HepG2 (cell line): ENCODE measurements around the gene SEMA4A. TPM values are rescaled to one million over a fixed set of nuclear protein-coding genes. Genes with fewer than 3 reads are reported as not detected.

Experiments used
- ATF7 ChIP-seq, 2 experiments: fragments of 450-650 bp in 1 of 2; sonication (generic) in 1 of 2; formaldehyde crosslinking in 1 of 2; IDR thresholded peaks; 2 replicates each; pipeline versions ENCODE4 v1.4.0 to v1.6.1; 2016 to 2020; ENCODE audit warnings: antibody characterized with exemption in 1 of 2, mild to moderate bottlenecking in 1 of 2, missing genetic modification reagents in 1 of 2
- BATF2 ChIP-seq: sonication (generic); formaldehyde crosslinking; IDR thresholded peaks from 2 replicates; pipeline ENCODE4 v1.8.0; 2022; ENCODE audit warnings: mild to moderate bottlenecking, missing genetic modification reagents, moderate library complexity
- CC2D1A ChIP-seq: sonication (generic); formaldehyde crosslinking; IDR thresholded peaks from 2 replicates; pipeline ENCODE4 v1.8.1; 2023; ENCODE audit warnings: mild to moderate bottlenecking, missing genetic modification reagents
- ELF4 ChIP-seq: sonication (generic); formaldehyde crosslinking; IDR thresholded peaks from 2 replicates; pipeline ENCODE4 v1.5.0; 2020; ENCODE audit warnings: missing genetic modification reagents, mild to moderate bottlenecking, moderate library complexity, borderline replicate concordance
- FOSL1 ChIP-seq: sonication (generic); formaldehyde crosslinking; IDR thresholded peaks from 2 replicates; pipeline ENCODE4 v1.9.0; 2021; ENCODE audit warnings: missing genetic modification reagents, borderline replicate concordance
- GRHL1 ChIP-seq: sonication (generic); formaldehyde crosslinking; conservative IDR thresholded peaks from 2 replicates; pipeline ENCODE4 v1.8.0; 2022; ENCODE audit warnings: missing genetic modification reagents
- KAT8 ChIP-seq: IDR thresholded peaks from 2 replicates; pipeline ENCODE4 v1.6.1; 2016; ENCODE audit warnings: missing genetic modification reagents, missing compliant biosample characterization
- NR2F2 ChIP-seq: IDR thresholded peaks from 2 replicates; pipeline ENCODE4 v1.6.1; 2012; ENCODE audit warnings: low read depth, inconsistent platforms, borderline replicate concordance
- NR2F6 ChIP-seq, 2 experiments: IDR thresholded peaks; 2 replicates each; pipeline ENCODE4 v1.6.1; 2016; ENCODE audit warnings: antibody characterized with exemption in 1 of 2, mild to moderate bottlenecking in 1 of 2
- POLR2A ChIP-seq, 2 experiments: IDR thresholded peaks; 2 replicates each; pipeline ENCODE4 v1.6.1; 2011; ENCODE audit warnings: low read depth in 2 of 2, low read length in 2 of 2, mild to moderate bottlenecking in 1 of 2, moderate library complexity in 1 of 2; ENCODE audit not compliant: insufficient read depth in 1 of 2
- SALL2 ChIP-seq: sonication (generic); formaldehyde crosslinking; IDR thresholded peaks from 2 replicates; pipeline ENCODE4 v1.8.1; 2023; ENCODE audit warnings: mild to moderate bottlenecking, missing genetic modification reagents, inconsistent platforms
- SKI ChIP-seq: fragments of 450-650 bp; IDR thresholded peaks from one replicate; pipeline ENCODE4 v1.6.1; 2018; ENCODE audit warnings: mild to moderate bottlenecking; ENCODE audit not compliant: partially characterized antibody
- SPEN ChIP-seq: sonication (generic); formaldehyde crosslinking; IDR thresholded peaks from 2 replicates; pipeline ENCODE4 v1.5.1; 2020; ENCODE audit warnings: low read depth, mild to moderate bottlenecking, missing genetic modification reagents
- TGIF2 ChIP-seq: IDR thresholded peaks from 2 replicates; pipeline ENCODE4 v1.6.1; 2016; ENCODE audit warnings: control low read depth, missing compliant biosample characterization
- YEATS2 ChIP-seq: sonication (generic); formaldehyde crosslinking; IDR thresholded peaks from 2 replicates; pipeline ENCODE4 v1.4.0; 2020; ENCODE audit warnings: missing genetic modification reagents, borderline replicate concordance
- ZEB1 ChIP-seq: IDR thresholded peaks from 2 replicates; pipeline ENCODE4 v1.6.1; 2012; ENCODE audit warnings: mild to moderate bottlenecking, low read depth, inconsistent platforms; ENCODE audit not compliant: insufficient replicate concordance
- ZNF260 ChIP-seq: sonication (generic); formaldehyde crosslinking; IDR thresholded peaks from 2 replicates; pipeline ENCODE4 v1.4.0; 2020; ENCODE audit warnings: missing genetic modification reagents, low read depth, mild to moderate bottlenecking, borderline replicate concordance
- ZNF713 ChIP-seq: sonication (generic); formaldehyde crosslinking; IDR thresholded peaks from 2 replicates; pipeline ENCODE4 v1.4.0; 2020; ENCODE audit warnings: mild to moderate bottlenecking, missing genetic modification reagents
- ZNF770 ChIP-seq: sonication (generic); formaldehyde crosslinking; IDR thresholded peaks from 2 replicates; pipeline ENCODE4 v1.5.0; 2020; ENCODE audit warnings: mild to moderate bottlenecking, missing genetic modification reagents
- polyA plus RNA-seq, 8 experiments: library from polyadenylated mRNA; depleted of rRNA in 3 of 8; stranded (reverse) in 7 of 8; unstranded in 1 of 8; fragments of >200 nt; fragmentation: Illumina TruSeq in 4 of 8; extraction: Trizol in 4 of 8; gene quantifications; 2 replicates each; pipeline versions ENCODE4 v1.2.1 to v1.2.3, GENCODE V29; 2011 to 2016; ENCODE audit warnings: low read depth in 4 of 8, missing spikeins in 1 of 8, mixed read lengths in 1 of 8; ENCODE audit not compliant: insufficient read depth in 1 of 8
- total RNA-seq, 5 experiments: library from RNA; depleted of rRNA; stranded (reverse); fragments of >200 nt; fragmentation: Illumina TruSeq; extraction: Trizol; gene quantifications; 2 replicates each; pipeline ENCODE4 v1.2.3, GENCODE V29; 2016; ENCODE audit warnings: low read depth in 1 of 5
- TF ChIP-seq, protein P1 (sequence below): IDR thresholded peaks from 2 replicates; pipeline ENCODE4 v1.6.1; 2018; ENCODE audit warnings: missing genetic modification reagents, mild to moderate bottlenecking, missing compliant biosample characterization
- TF ChIP-seq, protein P2 (sequence below): IDR thresholded peaks from 2 replicates; pipeline ENCODE4 v1.6.1; 2016; ENCODE audit warnings: missing genetic modification reagents, missing compliant biosample characterization

Gene SEMA4A
- total and polyA plus RNA-seq, 2 of the 13 experiments (the other 11 are each of a cell fraction or from before 2014, with no cell fraction given), result 0.09 to 0.20 TPM

GRCh38 chr1:156129687-156130577 is 23.5 kb upstream of the SEMA4A start (continued):
- TF ChIP-seq SALL2 (CRISPR knock-in tag), result peak; percentile 49; the same call in 1 of the 2 replicates
- TF ChIP-seq, protein P1, sequence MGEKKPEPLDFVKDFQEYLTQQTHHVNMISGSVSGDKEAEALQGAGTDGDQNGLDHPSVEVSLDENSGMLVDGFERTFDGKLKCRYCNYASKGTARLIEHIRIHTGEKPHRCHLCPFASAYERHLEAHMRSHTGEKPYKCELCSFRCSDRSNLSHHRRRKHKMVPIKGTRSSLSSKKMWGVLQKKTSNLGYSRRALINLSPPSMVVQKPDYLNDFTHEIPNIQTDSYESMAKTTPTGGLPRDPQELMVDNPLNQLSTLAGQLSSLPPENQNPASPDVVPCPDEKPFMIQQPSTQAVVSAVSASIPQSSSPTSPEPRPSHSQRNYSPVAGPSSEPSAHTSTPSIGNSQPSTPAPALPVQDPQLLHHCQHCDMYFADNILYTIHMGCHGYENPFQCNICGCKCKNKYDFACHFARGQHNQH, result no peak
- TF ChIP-seq ZNF260 (CRISPR knock-in tag), result no peak
- peak; percentile 81; the same call in 1 of the 2 replicates for TF ChIP-seq ELF4 (CRISPR knock-in tag)
- no peak for TF ChIP-seq BATF2 (CRISPR knock-in tag)
- peak; percentile 69; the same call in 1 of the 2 replicates for TF ChIP-seq KAT8 (CRISPR knock-in tag)
- TF ChIP-seq ZNF770 (CRISPR knock-in tag), result peak; percentile 66; the same call in 1 of the 2 replicates
- TF ChIP-seq SPEN (CRISPR knock-in tag), result peak; percentile 68; the same call in 1 of the 2 replicates
- peak; percentile 63; the same call in 1 of the 2 replicates for TF ChIP-seq YEATS2 (CRISPR knock-in tag)
- TF ChIP-seq POLR2A (IDR thresholded peaks at IDR 0.05; ENCODE audit: insufficient read depth in 1 of 2, low read depth in 2 of 2, low read length in 2 of 2), result peak in 1 of 2 experiments; percentile 75; a peak in 2 of 4 replicates
- peak; percentile 46 for TF ChIP-seq SKI
- peak; percentile 99 for TF ChIP-seq FOSL1
- TF ChIP-seq CC2D1A, result no peak
- no peak for TF ChIP-seq GRHL1
- TF ChIP-seq ATF7 (IDR thresholded peaks at IDR 0.05), result 0 out of 2 replicates have a peak, but pooled peaks have one; percentile 32
- TF ChIP-seq ATF7 (CRISPR knock-in tag; IDR thresholded peaks at IDR 0.05), result peak; percentile 94
- peak; percentile 76; the same call in 1 of the 2 replicates for TF ChIP-seq NR2F2
- peak; percentile 88 for TF ChIP-seq NR2F6 (IDR thresholded peaks at IDR 0.05)
- TF ChIP-seq NR2F6 (CRISPR knock-in tag; IDR thresholded peaks at IDR 0.05), result peak; percentile 93
- TF ChIP-seq, protein P2, sequence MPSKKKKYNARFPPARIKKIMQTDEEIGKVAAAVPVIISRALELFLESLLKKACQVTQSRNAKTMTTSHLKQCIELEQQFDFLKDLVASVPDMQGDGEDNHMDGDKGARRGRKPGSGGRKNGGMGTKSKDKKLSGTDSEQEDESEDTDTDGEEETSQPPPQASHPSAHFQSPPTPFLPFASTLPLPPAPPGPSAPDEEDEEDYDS (CRISPR knock-in tag), result peak; percentile 55; the same call in 1 of the 2 replicates
- no peak for TF ChIP-seq ZEB1
- TF ChIP-seq TGIF2 (CRISPR knock-in tag), result peak; percentile 83; the same call in 1 of the 2 replicates
- TF ChIP-seq ZNF713 (CRISPR knock-in tag), result no peak
